ENCODE data around the gene PTPN6. TPM values are rescaled to one million over a fixed set of nuclear protein-coding genes. Genes with fewer than 3 reads are reported as not detected.

PTPN6 gene
- total and polyA plus RNA-seq, 9 of the 15 experiments (the other 6 are each of a cell fraction or from before 2014, with no cell fraction given) = 1.5 to 5.1 (median 3.9) TPM

GRCh38 chr12:6965026-6965661, 14.0 kb downstream of the PTPN6 start (continued):
- no peak for TF ChIP-seq ZNF3 (CRISPR knock-in tag; IDR thresholded peaks at IDR 0.05)
- peak; percentile 93 for TF ChIP-seq TFAP4 (CRISPR knock-in tag; IDR thresholded peaks at IDR 0.05; ENCODE audit: borderline replicate concordance)
- TF ChIP-seq HOMEZ (CRISPR knock-in tag; IDR thresholded peaks at IDR 0.05) = no peak
- no peak for TF ChIP-seq TFAM (CRISPR knock-in tag; conservative IDR thresholded peaks at IDR 0.05)
- TF ChIP-seq NFXL1 (CRISPR knock-in tag; IDR thresholded peaks at IDR 0.05) = no peak
- no peak for TF ChIP-seq SMAD1 (IDR thresholded peaks at IDR 0.05; ENCODE audit: low read depth, low read length, partially characterized antibody)
- no peak for TF ChIP-seq NR1H2 (CRISPR knock-in tag; IDR thresholded peaks at IDR 0.05)
- TF ChIP-seq BACH1 (tag; IDR thresholded peaks at IDR 0.05) = no peak
- no peak for TF ChIP-seq EZH2 (IDR thresholded peaks at IDR 0.05; ENCODE audit: borderline replicate concordance, low read depth, low read length)
- no peak for TF ChIP-seq ARNT (IDR thresholded peaks at IDR 0.05)
- TF ChIP-seq YBX1 (IDR thresholded peaks at IDR 0.05) = no peak
- no peak for TF ChIP-seq ZNF146 (CRISPR knock-in tag; IDR thresholded peaks at IDR 0.05; ENCODE audit: unreplicated experiment)
- TF ChIP-seq ZNF174 (CRISPR knock-in tag; IDR thresholded peaks at IDR 0.05) = no peak
- no peak for TF ChIP-seq POLR3A (IDR thresholded peaks at IDR 0.05; ENCODE audit: borderline replicate concordance, extremely low read depth, insufficient read depth, insufficient read length)
- no peak for TF ChIP-seq GMEB1 (CRISPR knock-in tag; IDR thresholded peaks at IDR 0.05)
- TF ChIP-seq E2F8 (IDR thresholded peaks at IDR 0.05; ENCODE audit: low read depth, partially characterized antibody) = peak; percentile 22
- no peak; a peak in 1 of 3 replicates for TF ChIP-seq CBX3 (IDR thresholded peaks at IDR 0.05; ENCODE audit: borderline replicate concordance in 1 of 2, low read length in 2 of 2)
- TF ChIP-seq CBFB (CRISPR knock-in tag; IDR thresholded peaks at IDR 0.05) = no peak

All from K562 (cell line).